Measurements from ENCODE around the gene PCED1A.

DNA sequence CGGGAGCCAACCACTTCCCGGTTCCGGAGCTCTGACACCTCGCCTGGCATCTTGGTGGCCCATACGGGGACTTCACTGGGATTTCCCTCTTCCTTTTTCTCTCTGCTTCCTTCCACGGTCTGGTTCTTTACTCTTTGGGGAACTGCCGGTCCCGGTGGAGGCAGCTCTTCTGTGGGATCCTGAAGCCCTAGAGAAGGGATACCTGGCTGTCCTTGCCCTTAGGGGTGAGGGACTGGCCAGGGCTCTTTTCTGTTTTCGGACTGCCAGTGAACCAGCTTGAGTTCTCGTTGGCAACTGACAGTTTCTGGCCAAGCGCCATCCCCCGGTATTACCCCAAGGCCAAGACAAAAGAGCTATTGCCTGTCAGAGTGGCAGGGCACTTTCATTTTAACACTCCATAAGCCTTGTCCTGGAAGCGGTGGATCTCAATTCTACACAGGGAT is 39.1 kb downstream of the PCED1A start:
- TF ChIP-seq RNF2 (IDR thresholded peaks at IDR 0.05; ENCODE audit: borderline replicate concordance, low read depth, low read length, missing control alignments, poor library complexity, severe bottlenecking), result no peak
- TF ChIP-seq TAF1 (IDR thresholded peaks at IDR 0.05; ENCODE audit: low read depth, low read length), result no peak
- TF ChIP-seq, protein P1, sequence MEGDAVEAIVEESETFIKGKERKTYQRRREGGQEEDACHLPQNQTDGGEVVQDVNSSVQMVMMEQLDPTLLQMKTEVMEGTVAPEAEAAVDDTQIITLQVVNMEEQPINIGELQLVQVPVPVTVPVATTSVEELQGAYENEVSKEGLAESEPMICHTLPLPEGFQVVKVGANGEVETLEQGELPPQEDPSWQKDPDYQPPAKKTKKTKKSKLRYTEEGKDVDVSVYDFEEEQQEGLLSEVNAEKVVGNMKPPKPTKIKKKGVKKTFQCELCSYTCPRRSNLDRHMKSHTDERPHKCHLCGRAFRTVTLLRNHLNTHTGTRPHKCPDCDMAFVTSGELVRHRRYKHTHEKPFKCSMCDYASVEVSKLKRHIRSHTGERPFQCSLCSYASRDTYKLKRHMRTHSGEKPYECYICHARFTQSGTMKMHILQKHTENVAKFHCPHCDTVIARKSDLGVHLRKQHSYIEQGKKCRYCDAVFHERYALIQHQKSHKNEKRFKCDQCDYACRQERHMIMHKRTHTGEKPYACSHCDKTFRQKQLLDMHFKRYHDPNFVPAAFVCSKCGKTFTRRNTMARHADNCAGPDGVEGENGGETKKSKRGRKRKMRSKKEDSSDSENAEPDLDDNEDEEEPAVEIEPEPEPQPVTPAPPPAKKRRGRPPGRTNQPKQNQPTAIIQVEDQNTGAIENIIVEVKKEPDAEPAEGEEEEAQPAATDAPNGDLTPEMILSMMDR (IDR thresholded peaks at IDR 0.05; ENCODE audit: control extremely low read depth in 1 of 3, insufficient read depth in 1 of 3, low read depth in 1 of 3, low read length in 3 of 3), result no peak
- TF ChIP-seq CBX5 (IDR thresholded peaks at IDR 0.05; ENCODE audit: low read depth, low read length), result no peak
- TF ChIP-seq, protein P2, sequence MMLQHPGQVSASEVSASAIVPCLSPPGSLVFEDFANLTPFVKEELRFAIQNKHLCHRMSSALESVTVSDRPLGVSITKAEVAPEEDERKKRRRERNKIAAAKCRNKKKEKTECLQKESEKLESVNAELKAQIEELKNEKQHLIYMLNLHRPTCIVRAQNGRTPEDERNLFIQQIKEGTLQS (IDR thresholded peaks at IDR 0.05; ENCODE audit: insufficient read depth, low read depth, low read length), result no peak
- no peak for TF ChIP-seq CHD2 (IDR thresholded peaks at IDR 0.05; ENCODE audit: low read length)
- no peak for TF ChIP-seq GABPA (IDR thresholded peaks at IDR 0.05; ENCODE audit: borderline replicate concordance, insufficient read depth, low read length)
- no peak for TF ChIP-seq SP1 (IDR thresholded peaks at IDR 0.05; ENCODE audit: low read depth, low read length)
- no peak for TF ChIP-seq JUN (IDR thresholded peaks at IDR 0.05; ENCODE audit: low read depth, low read length)

Measured in H1 (cell line).